WI38 (cell line): ENCODE results near the gene C18orf32.
A peak's percentile ranks its signal among the peaks of the same experiment; 100 is the strongest.

Experiments
- H3K4me3 ChIP-seq: 2 replicates; pipeline ENCODE4 v1.5.1; 2011; ENCODE audit warnings: low read depth, mild to moderate bottlenecking, control low read depth, low read length
- CTCF ChIP-seq: IDR thresholded peaks from 2 replicates; pipeline ENCODE4 v1.5.1; 2012; ENCODE audit warnings: low read depth, mild to moderate bottlenecking, control low read depth, low read length

Gene C18orf32

GRCh38 chr18:49467019-49467563, 19.9 kb downstream of the C18orf32 start:
- no peak overlapping the region for H3K4me3 ChIP-seq
- no peak for TF ChIP-seq CTCF

GRCh38 chr18:49464718-49465598, 22.1 kb downstream of the C18orf32 start:
- H3K4me3 ChIP-seq, result no peak overlapping the region

DNA sequence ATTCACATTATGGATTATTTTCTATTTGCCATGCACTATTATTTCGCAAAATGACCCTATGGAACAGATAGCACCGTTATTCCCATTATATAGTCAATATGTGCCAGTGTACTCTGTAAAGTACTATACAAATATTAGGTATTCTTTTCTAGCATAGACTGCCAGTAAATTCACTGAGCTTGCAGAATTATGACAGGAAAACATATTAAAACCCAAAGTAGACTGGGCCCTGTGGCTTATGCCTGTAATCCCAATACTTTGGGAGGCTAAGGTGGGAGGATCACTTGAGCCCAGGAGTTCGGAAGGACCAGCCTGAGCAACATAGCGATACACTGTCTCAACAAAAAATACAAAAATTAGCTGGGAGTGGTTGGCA, 25.4 kb downstream of the C18orf32 start:
- no peak overlapping the region for H3K4me3 ChIP-seq
- TF ChIP-seq CTCF, result no peak

More at GRCh38 chr18:49464718-49465598, 22.1 kb downstream of the C18orf32 start:
- no peak for TF ChIP-seq CTCF

DNA sequence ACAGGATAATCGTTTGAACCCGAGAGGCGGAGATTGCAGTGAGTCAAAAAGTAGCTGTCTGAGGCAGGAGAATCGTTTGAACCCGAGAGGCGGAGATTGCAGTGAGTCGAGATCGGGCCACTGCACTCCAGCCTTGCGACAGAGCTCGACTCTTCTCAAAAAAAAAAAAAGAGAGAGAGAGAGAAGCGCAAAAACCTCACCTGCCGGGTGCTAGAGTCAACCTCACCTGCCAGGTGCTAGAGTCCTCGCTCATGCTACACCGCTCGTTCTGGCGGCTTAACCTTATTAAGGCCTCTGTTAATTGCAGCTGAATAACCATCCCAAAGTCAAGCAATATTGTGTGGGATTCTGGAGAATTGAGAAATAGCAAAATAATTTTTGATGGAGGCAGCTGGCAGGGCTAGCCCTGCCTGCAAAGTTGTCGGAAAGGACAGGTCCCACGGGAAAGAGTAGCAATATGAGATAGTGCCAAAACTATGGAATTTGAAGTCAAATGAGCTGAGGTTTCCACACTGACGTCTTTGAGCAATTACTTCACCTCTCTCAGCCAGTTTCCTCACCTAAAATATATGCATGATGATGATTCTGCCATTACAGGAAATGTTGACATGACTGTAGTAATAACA, 25.9 kb downstream of the C18orf32 start:
- no peak for TF ChIP-seq CTCF
- peak overlapping the region; percentile 94 for H3K4me3 ChIP-seq

- no peak for TF ChIP-seq CTCF
Measured at GRCh38 chr18:49459404-49460171, 27.4 kb downstream of the C18orf32 start.

DNA sequence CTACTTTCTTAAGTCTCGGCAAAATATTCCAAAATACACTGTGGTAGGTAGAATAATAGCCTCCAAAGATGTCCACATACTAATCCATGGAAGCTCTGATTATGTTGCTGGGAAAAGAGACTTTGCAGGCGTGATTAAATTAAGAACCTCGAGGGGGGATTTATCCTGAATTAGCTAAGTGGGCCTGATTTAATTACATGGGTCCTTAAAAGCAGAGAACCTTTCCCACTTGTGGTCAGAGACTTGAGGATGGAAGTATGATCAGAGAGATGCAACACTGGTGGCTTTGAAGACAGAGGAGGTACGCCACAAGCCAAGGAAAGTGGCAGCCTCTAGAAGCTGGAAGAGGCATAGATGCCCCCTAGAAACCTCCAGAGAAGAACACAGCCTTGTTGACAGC, 29.4 kb downstream of the C18orf32 start:
- no peak overlapping the region for H3K4me3 ChIP-seq
- TF ChIP-seq CTCF, result no peak

More at GRCh38 chr18:49459404-49460171, 27.4 kb downstream of the C18orf32 start:
- H3K4me3 ChIP-seq, result peak overlapping the region; percentile 94
